ENCODE data around the gene KRT26.

DNA sequence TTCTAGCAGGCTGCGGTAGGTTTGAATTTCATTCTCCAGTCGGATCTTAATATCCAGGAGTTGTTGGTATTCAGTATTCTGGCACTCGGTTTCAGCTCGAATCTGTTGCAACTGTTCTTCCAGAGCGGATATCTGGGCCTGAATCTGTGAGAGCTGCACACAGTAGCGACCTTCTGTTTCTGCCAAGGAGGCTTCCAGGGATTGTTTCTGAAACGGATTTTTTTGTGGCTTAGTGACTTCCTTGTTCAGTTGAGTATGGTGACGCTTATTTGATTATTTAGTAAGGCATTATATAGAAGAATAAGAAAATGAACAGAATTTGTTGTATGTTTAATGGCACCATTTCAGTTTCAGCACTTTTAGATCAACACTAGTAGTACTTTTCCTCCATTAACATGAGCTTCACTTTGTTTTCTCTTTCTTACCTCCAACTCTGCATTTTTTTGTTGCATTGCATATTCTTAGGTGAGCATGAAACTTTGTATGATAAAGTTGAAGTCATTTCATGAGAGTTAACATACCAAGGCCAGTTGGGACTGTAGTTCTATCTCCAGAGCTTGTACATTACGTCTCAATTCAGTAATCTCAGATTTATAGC is 47.6 kb upstream of the KRT26 start:
- TF ChIP-seq, protein P1, sequence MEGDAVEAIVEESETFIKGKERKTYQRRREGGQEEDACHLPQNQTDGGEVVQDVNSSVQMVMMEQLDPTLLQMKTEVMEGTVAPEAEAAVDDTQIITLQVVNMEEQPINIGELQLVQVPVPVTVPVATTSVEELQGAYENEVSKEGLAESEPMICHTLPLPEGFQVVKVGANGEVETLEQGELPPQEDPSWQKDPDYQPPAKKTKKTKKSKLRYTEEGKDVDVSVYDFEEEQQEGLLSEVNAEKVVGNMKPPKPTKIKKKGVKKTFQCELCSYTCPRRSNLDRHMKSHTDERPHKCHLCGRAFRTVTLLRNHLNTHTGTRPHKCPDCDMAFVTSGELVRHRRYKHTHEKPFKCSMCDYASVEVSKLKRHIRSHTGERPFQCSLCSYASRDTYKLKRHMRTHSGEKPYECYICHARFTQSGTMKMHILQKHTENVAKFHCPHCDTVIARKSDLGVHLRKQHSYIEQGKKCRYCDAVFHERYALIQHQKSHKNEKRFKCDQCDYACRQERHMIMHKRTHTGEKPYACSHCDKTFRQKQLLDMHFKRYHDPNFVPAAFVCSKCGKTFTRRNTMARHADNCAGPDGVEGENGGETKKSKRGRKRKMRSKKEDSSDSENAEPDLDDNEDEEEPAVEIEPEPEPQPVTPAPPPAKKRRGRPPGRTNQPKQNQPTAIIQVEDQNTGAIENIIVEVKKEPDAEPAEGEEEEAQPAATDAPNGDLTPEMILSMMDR (optimal IDR thresholded peaks at IDR 0.05 in 1 of 3, IDR thresholded peaks at IDR 0.05 in 1 of 3, conservative IDR thresholded peaks at IDR 0.05 in 1 of 3; ENCODE audit: extremely low read depth in 1 of 3, insufficient read depth in 2 of 3, low read length in 3 of 3): no peak
- no peak for TF ChIP-seq EZH2 (IDR thresholded peaks at IDR 0.05; ENCODE audit: low read length)

Data from keratinocyte (primary cell).